GM23338 (cell line): ENCODE data around the gene MRPL2.

Experiments used
- CREB1 ChIP-seq: fragments of 250-450 bp; sonication (Bioruptor Pico); IDR thresholded peaks from 2 replicates; pipeline ENCODE4 v1.5.0; 2020; ENCODE audit warnings: low read depth, mild to moderate bottlenecking, moderate library complexity
- EZH2 ChIP-seq: fragments of 200-600 bp; sonication (generic); IDR thresholded peaks from one replicate; pipeline ENCODE4 v1.8.0; 2017; ENCODE audit warnings: antibody characterized with exemption, mild to moderate bottlenecking, low read depth; ENCODE audit not compliant: unreplicated experiment
- EZH2phosphoT487 ChIP-seq: fragments of 200-600 bp; sonication (generic); IDR thresholded peaks from one replicate; pipeline ENCODE4 v1.8.1; 2018; ENCODE audit warnings: antibody characterized with exemption; ENCODE audit not compliant: unreplicated experiment
- JUNB ChIP-seq: IDR thresholded peaks from one replicate; pipeline ENCODE4 v1.6.1; 2016; ENCODE audit warnings: antibody characterized with exemption; ENCODE audit not compliant: unreplicated experiment
- NANOG ChIP-seq: IDR thresholded peaks from 2 replicates; pipeline ENCODE4 v1.6.1; 2016; ENCODE audit warnings: antibody characterized with exemption, borderline replicate concordance
- POLR2AphosphoS5 ChIP-seq: IDR thresholded peaks from 2 replicates; pipeline ENCODE4 v1.6.1; 2016; ENCODE audit warnings: antibody characterized with exemption, low read depth
- STAT1 ChIP-seq: IDR thresholded peaks from one replicate; pipeline ENCODE4 v1.6.1; 2016; ENCODE audit warnings: antibody characterized with exemption; ENCODE audit not compliant: unreplicated experiment
- ZNF114 ChIP-seq: fragments of 250-450 bp; sonication (Bioruptor Pico); IDR thresholded peaks from 2 replicates; pipeline ENCODE4 v1.5.0; 2020; ENCODE audit warnings: mild to moderate bottlenecking, moderate library complexity
- TF ChIP-seq, protein P1 (sequence below), 2 experiments: fragments of 200-600 bp in 1 of 2; sonication (generic) in 1 of 2; conservative IDR thresholded peaks; 2 replicates each; pipeline versions ENCODE4 v1.5.1 to v1.6.1; 2016 to 2017; ENCODE audit warnings: antibody characterized with exemption in 2 of 2, low read depth in 2 of 2, mild to moderate bottlenecking in 2 of 2, moderate library complexity in 1 of 2
- TF ChIP-seq, protein P2 (sequence below): IDR thresholded peaks from one replicate; pipeline ENCODE4 v1.6.1; 2018; ENCODE audit warnings: antibody characterized with exemption; ENCODE audit not compliant: unreplicated experiment
- TF ChIP-seq, protein P3 (sequence below): IDR thresholded peaks from 2 replicates; pipeline ENCODE4 v1.6.1; 2016; ENCODE audit warnings: antibody characterized with exemption
- TF ChIP-seq, protein P4 (sequence below): fragments of 250-450 bp; sonication (Bioruptor Pico); IDR thresholded peaks from 2 replicates; pipeline ENCODE4 v1.5.0; 2020; ENCODE audit warnings: mild to moderate bottlenecking, moderate library complexity

DNA sequence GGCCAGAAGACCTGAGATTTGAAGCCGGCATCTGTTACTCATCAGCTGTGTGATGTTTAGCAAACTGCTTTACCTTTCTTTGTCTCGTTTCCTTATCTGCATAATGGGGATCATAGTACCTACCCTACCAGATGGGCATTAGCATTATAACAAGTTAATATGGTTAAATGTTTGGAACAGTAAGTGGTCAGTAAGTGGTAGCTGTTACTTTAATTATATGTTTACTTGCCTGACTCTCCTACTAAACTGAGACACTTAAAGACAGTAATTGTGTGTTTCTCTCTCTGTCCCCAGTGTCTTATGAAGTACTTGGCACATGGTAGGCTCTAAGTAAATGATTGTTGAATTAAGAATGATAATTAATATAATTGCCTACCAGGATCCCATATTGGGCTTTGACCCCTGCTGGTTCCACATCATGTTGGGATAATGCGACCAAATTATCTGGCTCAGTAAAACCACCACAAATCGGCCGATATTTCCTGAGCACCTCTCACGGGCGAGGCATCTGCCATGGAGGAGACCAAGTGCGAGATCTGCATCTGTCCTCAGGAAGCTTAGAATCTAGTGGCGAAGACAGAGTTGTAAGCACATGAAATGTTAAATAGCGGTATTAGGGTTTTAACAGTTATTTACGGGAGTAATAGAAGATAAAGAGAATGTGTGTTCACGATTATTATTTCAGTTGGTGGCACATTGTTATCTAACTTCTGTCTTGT is 48.3 kb upstream of the MRPL2 start:
- TF ChIP-seq, protein P1, sequence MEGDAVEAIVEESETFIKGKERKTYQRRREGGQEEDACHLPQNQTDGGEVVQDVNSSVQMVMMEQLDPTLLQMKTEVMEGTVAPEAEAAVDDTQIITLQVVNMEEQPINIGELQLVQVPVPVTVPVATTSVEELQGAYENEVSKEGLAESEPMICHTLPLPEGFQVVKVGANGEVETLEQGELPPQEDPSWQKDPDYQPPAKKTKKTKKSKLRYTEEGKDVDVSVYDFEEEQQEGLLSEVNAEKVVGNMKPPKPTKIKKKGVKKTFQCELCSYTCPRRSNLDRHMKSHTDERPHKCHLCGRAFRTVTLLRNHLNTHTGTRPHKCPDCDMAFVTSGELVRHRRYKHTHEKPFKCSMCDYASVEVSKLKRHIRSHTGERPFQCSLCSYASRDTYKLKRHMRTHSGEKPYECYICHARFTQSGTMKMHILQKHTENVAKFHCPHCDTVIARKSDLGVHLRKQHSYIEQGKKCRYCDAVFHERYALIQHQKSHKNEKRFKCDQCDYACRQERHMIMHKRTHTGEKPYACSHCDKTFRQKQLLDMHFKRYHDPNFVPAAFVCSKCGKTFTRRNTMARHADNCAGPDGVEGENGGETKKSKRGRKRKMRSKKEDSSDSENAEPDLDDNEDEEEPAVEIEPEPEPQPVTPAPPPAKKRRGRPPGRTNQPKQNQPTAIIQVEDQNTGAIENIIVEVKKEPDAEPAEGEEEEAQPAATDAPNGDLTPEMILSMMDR (conservative IDR thresholded peaks at IDR 0.05; ENCODE audit: low read depth in 2 of 2), result no peak
- TF ChIP-seq POLR2AphosphoS5, result no peak
- no peak for TF ChIP-seq EZH2
- no peak for TF ChIP-seq JUNB
- TF ChIP-seq, protein P2, sequence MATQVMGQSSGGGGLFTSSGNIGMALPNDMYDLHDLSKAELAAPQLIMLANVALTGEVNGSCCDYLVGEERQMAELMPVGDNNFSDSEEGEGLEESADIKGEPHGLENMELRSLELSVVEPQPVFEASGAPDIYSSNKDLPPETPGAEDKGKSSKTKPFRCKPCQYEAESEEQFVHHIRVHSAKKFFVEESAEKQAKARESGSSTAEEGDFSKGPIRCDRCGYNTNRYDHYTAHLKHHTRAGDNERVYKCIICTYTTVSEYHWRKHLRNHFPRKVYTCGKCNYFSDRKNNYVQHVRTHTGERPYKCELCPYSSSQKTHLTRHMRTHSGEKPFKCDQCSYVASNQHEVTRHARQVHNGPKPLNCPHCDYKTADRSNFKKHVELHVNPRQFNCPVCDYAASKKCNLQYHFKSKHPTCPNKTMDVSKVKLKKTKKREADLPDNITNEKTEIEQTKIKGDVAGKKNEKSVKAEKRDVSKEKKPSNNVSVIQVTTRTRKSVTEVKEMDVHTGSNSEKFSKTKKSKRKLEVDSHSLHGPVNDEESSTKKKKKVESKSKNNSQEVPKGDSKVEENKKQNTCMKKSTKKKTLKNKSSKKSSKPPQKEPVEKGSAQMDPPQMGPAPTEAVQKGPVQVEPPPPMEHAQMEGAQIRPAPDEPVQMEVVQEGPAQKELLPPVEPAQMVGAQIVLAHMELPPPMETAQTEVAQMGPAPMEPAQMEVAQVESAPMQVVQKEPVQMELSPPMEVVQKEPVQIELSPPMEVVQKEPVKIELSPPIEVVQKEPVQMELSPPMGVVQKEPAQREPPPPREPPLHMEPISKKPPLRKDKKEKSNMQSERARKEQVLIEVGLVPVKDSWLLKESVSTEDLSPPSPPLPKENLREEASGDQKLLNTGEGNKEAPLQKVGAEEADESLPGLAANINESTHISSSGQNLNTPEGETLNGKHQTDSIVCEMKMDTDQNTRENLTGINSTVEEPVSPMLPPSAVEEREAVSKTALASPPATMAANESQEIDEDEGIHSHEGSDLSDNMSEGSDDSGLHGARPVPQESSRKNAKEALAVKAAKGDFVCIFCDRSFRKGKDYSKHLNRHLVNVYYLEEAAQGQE, result no peak
- TF ChIP-seq NANOG, result no peak
- TF ChIP-seq, protein P3, sequence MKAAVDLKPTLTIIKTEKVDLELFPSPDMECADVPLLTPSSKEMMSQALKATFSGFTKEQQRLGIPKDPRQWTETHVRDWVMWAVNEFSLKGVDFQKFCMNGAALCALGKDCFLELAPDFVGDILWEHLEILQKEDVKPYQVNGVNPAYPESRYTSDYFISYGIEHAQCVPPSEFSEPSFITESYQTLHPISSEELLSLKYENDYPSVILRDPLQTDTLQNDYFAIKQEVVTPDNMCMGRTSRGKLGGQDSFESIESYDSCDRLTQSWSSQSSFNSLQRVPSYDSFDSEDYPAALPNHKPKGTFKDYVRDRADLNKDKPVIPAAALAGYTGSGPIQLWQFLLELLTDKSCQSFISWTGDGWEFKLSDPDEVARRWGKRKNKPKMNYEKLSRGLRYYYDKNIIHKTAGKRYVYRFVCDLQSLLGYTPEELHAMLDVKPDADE, result no peak
- TF ChIP-seq, protein P4, sequence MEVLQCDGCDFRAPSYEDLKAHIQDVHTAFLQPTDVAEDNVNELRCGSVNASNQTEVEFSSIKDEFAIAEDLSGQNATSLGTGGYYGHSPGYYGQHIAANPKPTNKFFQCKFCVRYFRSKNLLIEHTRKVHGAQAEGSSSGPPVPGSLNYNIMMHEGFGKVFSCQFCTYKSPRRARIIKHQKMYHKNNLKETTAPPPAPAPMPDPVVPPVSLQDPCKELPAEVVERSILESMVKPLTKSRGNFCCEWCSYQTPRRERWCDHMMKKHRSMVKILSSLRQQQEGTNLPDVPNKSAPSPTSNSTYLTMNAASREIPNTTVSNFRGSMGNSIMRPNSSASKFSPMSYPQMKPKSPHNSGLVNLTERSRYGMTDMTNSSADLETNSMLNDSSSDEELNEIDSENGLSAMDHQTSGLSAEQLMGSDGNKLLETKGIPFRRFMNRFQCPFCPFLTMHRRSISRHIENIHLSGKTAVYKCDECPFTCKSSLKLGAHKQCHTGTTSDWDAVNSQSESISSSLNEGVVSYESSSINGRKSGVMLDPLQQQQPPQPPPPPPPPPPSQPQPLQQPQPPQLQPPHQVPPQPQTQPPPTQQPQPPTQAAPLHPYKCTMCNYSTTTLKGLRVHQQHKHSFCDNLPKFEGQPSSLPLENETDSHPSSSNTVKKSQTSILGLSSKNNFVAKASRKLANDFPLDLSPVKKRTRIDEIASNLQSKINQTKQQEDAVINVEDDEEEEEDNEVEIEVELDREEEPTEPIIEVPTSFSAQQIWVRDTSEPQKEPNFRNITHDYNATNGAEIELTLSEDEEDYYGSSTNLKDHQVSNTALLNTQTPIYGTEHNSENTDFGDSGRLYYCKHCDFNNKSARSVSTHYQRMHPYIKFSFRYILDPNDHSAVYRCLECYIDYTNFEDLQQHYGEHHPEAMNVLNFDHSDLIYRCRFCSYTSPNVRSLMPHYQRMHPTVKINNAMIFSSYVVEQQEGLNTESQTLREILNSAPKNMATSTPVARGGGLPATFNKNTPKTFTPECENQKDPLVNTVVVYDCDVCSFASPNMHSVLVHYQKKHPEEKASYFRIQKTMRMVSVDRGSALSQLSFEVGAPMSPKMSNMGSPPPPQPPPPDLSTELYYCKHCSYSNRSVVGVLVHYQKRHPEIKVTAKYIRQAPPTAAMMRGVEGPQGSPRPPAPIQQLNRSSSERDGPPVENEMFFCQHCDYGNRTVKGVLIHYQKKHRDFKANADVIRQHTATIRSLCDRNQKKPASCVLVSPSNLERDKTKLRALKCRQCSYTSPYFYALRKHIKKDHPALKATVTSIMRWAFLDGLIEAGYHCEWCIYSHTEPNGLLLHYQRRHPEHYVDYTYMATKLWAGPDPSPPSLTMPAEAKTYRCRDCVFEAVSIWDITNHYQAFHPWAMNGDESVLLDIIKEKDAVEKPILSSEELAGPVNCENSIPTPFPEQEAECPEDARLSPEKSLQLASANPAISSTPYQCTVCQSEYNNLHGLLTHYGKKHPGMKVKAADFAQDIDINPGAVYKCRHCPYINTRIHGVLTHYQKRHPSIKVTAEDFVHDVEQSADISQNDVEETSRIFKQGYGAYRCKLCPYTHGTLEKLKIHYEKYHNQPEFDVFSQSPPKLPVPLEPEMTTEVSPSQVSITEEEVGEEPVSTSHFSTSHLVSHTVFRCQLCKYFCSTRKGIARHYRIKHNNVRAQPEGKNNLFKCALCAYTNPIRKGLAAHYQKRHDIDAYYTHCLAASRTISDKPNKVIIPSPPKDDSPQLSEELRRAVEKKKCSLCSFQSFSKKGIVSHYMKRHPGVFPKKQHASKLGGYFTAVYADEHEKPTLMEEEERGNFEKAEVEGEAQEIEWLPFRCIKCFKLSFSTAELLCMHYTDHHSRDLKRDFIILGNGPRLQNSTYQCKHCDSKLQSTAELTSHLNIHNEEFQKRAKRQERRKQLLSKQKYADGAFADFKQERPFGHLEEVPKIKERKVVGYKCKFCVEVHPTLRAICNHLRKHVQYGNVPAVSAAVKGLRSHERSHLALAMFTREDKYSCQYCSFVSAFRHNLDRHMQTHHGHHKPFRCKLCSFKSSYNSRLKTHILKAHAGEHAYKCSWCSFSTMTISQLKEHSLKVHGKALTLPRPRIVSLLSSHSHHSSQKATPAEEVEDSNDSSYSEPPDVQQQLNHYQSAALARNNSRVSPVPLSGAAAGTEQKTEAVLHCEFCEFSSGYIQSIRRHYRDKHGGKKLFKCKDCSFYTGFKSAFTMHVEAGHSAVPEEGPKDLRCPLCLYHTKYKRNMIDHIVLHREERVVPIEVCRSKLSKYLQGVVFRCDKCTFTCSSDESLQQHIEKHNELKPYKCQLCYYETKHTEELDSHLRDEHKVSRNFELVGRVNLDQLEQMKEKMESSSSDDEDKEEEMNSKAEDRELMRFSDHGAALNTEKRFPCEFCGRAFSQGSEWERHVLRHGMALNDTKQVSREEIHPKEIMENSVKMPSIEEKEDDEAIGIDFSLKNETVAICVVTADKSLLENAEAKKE, result no peak
- TF ChIP-seq CREB1, result no peak
- TF ChIP-seq ZNF114 (CRISPR knock-in tag), result no peak
- no peak for TF ChIP-seq EZH2phosphoT487
- TF ChIP-seq STAT1, result no peak
